Activated CD8-positive, alpha-beta T cell treated with anti-CD3 and anti-CD28 coated beads for 36 hours (primary cell): ENCODE measurements around the gene SNX18. TPM values are rescaled to one million over a fixed set of nuclear protein-coding genes. Genes with fewer than 3 reads are reported as not detected.

ENCODE experiments used
- ATAC-seq: fragments of 200-7000 bp; cut with Tn5 transposase; one replicate; pipeline ENCODE4 v1.10.0; 2021; ENCODE audit warnings: mild to moderate bottlenecking, moderate library complexity
- CTCF ChIA-PET: fragments of 350-600 bp; sonication (Branson Sonifier 250); formaldehyde crosslinking; loops from one replicate; lab custom pipeline; 2021; ENCODE audit warnings: antibody characterized with exemption; lab: Charles Lee
- POLR2A ChIA-PET: fragments of 350-600 bp; sonication (Branson Sonifier 250); formaldehyde crosslinking; loops from one replicate; lab custom pipeline; 2021; ENCODE audit warnings: antibody characterized with exemption; lab: Charles Lee
- DNase-seq: peaks from one replicate; pipeline ENCODE4 v3.0.0-alpha.2; 2020
- H3K27ac Mint-ChIP-seq: one replicate; pipeline ENCODE4 v1.8.0; 2021; ENCODE audit warnings: mild to moderate bottlenecking, mixed read lengths
- H3K27me3 Mint-ChIP-seq: one replicate; pipeline ENCODE4 v1.8.0; 2021; ENCODE audit warnings: mixed read lengths
- H3K36me3 Mint-ChIP-seq: one replicate; pipeline ENCODE4 v1.8.0; 2021; ENCODE audit warnings: low read depth, mixed read lengths
- H3K4me1 Mint-ChIP-seq: one replicate; pipeline ENCODE4 v1.8.0; 2021; ENCODE audit warnings: low read depth, mixed read lengths
- H3K4me3 Mint-ChIP-seq: one replicate; pipeline ENCODE4 v1.8.0; 2021; ENCODE audit warnings: mild to moderate bottlenecking, moderate library complexity, mixed read lengths
- H3K9me3 Mint-ChIP-seq: one replicate; pipeline ENCODE4 v1.8.0; 2021; ENCODE audit warnings: mixed read lengths
- CTCF ChIP-seq: fragments of 200-600 bp; IDR thresholded peaks from one replicate; pipeline ENCODE4 v1.8.0; 2022; ENCODE audit warnings: antibody characterized with exemption, mild to moderate bottlenecking
- intact Hi-C: fragments of 100-400 bp; cut with micrococcal nuclease; formaldehyde crosslinking; loops from one replicate; pipeline ENCODE4 v1.10.0; 2022
- total RNA-seq, 2 experiments: library from RNA; stranded (reverse); gene quantifications; one replicate each; pipeline ENCODE4 v1.2.3, GENCODE V29; 2021

The SNX18 gene
- total RNA-seq, 2 experiments from 2014 or later = 5.9 to 6.8 TPM

GRCh38 chr5:54545796-54546195 is 28.2 kb downstream of the SNX18 start:
- no peak for TF ChIP-seq CTCF
- Mint-ChIP-seq H3K27ac (no peak overlapping the region), H3K27me3 (no peaks in the 10 kb centered on the region), H3K36me3 (peaks cover 6% of the 10 kb centered on the region), H3K4me1 (peaks cover 10% of the 10 kb centered on the region), H3K4me3 (no peak overlapping the region), H3K9me3 (no peaks in the 10 kb centered on the region)
- no peak for ATAC-seq
- no peak for DNase-seq
- intact Hi-C loops = no loop called here
- ChIA-PET CTCF (no interaction called here), POLR2A (no interaction called here)

GRCh38 chr5:54547711-54548250 is 30.2 kb downstream of the SNX18 start:
- no peak for ATAC-seq
- Mint-ChIP-seq H3K27ac (no peak overlapping the region), H3K36me3 (peaks cover 10% of the 10 kb centered on the region), H3K9me3 (no peaks in the 10 kb centered on the region), H3K4me1 (peaks cover 2% of the 10 kb centered on the region), H3K4me3 (no peak overlapping the region), H3K27me3 (no peaks in the 10 kb centered on the region)
- CTCF ChIA-PET = no interaction called here
- TF ChIP-seq CTCF = no peak
- intact Hi-C loops = no loop called here
- POLR2A ChIA-PET = no interaction called here
- no peak for DNase-seq

GRCh38 chr5:54548565-54548964 is 31.0 kb downstream of the SNX18 start:
- CTCF ChIA-PET = no interaction called here
- no peak overlapping the region for H3K27ac Mint-ChIP-seq
- intact Hi-C loops = no loop called here

GRCh38 chr5:54551292-54551691 is 33.7 kb downstream of the SNX18 start:
- ATAC-seq (no peak), DNase-seq (no peak)
- Mint-ChIP-seq H3K36me3 (peaks cover 7% of the 10 kb centered on the region), H3K27me3 (no peaks in the 10 kb centered on the region), H3K9me3 (no peaks in the 10 kb centered on the region), H3K4me1 (no peaks in the 10 kb centered on the region), H3K4me3 (no peak overlapping the region), H3K27ac (no peak overlapping the region)
- intact Hi-C loops = no loop called here
- no peak for TF ChIP-seq CTCF
- POLR2A ChIA-PET = no interaction called here
- CTCF ChIA-PET = no interaction called here

More at GRCh38 chr5:54548565-54548964, 31.0 kb downstream of the SNX18 start:
- Mint-ChIP-seq H3K9me3 (no peaks in the 10 kb centered on the region), H3K4me1 (no peaks in the 10 kb centered on the region), H3K36me3 (peaks cover 7% of the 10 kb centered on the region), H3K4me3 (no peak overlapping the region), H3K27me3 (no peaks in the 10 kb centered on the region)
- DNase-seq (no peak), ATAC-seq (no peak)
- TF ChIP-seq CTCF = no peak
- POLR2A ChIA-PET = no interaction called here

GRCh38 chr5:54551926-54552325 is 34.4 kb downstream of the SNX18 start:
- Mint-ChIP-seq H3K27me3 (no peaks in the 10 kb centered on the region), H3K27ac (no peak overlapping the region), H3K4me3 (no peak overlapping the region), H3K9me3 (no peaks in the 10 kb centered on the region), H3K4me1 (no peaks in the 10 kb centered on the region), H3K36me3 (peaks cover 7% of the 10 kb centered on the region)
- DNase-seq (no peak), ATAC-seq (no peak)
- POLR2A ChIA-PET = no interaction called here
- CTCF ChIA-PET = no interaction called here
- TF ChIP-seq CTCF = no peak
- intact Hi-C loops = no loop called here
